CD4-positive, alpha-beta T cell treated with Interleukin-15 for 4 hours (primary cell): ENCODE data around the gene PPT1.
"Not testable (repeated sequence)": the region's sequence is repeated elsewhere in the genome, so short reads cannot be mapped to it uniquely, and the experiment has no call there.

ENCODE experiments used
- DNase-seq: peaks from one replicate; pipeline ENCODE4 v3.0.0-alpha.2; 2020; ENCODE audit warnings: low spot score

Gene PPT1

DNA sequence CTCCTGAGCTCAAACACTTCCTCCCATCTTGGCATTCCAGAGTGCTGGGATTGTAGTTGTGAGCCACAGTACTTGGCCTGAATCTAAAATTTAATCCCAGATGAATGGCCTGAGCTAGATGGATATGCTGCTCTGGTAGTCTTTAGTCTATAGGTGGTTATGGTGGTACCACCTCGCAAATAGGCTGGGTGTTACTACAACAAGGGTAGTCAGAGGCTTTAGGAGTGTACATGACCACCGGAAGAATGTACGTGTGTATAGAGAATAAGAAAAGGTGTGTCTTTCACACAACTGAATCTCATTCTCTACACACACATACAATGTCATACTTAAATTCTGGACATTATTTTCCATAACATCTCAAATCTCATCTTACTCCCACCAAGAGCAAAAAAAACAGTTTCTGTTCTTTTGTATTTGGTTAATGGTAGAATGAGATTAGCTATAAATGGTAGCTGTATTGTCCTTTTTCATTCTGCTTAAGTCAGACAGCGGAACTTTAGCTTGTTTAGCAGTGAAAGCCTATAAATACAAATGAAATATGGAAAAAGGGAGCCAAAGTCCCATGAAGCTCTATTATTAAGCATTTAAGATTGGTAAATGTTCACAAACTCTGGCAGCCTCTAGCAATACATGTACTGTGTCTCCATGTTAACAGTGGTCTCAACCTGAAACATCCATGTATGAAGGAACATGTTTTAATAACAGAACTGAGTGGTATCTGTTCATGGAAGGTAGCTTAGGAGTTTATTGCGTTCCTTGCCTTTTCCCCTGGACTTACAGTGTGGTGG is 40.3 kb downstream of the PPT1 start:
- no peak for DNase-seq

GRCh38 chr1:40053138-40053887 is 43.7 kb downstream of the PPT1 start:
- DNase-seq = no peak

DNA sequence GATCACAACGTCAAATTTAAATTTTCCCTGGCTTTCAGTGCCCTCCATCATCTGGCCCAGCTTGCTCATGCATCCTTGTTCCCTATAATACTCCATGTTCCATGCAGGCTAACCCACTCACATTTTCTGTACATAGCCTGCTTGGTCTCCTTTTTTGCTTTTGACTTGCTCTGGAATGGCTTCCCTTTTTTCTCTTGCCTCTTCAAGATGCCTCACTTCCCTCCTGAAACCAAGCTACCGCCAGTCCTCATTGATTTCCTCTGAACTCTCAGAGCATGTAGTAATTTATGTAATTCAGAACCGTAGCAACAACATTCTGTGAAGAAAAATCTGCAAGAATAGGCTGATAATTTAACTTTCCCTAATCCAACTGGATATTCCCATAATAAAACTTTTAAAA is 46.2 kb downstream of the PPT1 start:
- DNase-seq = no peak

DNA sequence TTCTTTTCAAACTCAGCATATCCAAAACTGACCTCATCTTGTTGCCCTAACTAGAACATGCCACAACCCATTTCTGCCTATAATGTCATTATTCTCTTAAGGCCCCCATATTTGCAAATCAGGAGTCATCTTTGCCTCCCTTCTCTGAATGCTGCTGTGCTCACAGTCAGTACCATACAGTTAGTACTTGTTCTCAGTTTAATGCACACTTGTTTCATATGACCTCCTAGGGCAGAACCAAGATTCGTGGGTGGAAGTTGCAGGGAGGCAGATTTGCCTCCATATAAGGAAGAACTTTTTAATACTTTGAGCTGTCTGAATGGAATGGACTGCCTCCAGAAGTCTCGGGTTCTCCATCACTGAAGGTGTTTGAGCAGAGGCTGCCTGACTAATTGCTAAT is 47.3 kb downstream of the PPT1 start:
- no peak for DNase-seq

- DNase-seq = no peak
Observed at GRCh38 chr1:40047769-40048168, 49.3 kb downstream of the PPT1 start.

DNA sequence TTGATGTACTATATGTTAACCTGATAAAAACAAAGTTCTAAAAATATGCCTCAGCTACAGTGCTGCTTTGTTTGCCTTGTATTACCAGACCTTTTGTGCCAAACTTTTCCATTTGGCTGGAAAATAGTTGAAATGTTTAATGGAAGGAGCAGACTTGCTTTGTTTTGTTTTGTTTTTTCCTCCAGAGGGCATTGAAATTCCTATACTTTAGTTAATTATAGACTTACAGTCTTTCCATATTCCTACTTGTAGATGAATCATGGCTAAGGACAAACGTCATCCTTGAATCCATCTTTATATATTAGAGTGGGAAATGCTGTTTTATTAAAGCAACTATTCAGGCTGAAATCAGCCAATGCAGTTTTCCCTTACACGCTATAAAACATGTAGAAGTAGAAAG is 49.8 kb downstream of the PPT1 start:
- no peak for DNase-seq

DNA sequence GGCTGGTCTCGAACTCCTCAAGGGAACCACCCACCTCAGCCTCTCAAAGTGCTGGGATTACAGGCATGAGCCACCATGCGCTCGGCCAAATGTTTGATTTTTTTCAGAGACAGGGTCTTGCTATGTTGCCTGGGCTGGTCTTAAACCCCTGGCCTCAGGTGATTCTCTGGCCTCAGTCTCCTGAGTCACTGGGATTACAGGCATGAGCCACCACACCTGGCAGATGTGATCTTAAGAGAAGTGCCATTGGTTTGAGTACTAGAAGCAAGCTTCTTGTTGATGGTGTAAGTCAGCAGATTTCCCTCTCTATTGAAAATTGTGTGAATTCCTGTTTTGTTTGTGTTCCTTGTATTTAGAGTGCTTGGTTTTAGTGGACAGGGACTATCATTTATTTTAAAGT is 51.3 kb downstream of the PPT1 start:
- no peak for DNase-seq

DNA sequence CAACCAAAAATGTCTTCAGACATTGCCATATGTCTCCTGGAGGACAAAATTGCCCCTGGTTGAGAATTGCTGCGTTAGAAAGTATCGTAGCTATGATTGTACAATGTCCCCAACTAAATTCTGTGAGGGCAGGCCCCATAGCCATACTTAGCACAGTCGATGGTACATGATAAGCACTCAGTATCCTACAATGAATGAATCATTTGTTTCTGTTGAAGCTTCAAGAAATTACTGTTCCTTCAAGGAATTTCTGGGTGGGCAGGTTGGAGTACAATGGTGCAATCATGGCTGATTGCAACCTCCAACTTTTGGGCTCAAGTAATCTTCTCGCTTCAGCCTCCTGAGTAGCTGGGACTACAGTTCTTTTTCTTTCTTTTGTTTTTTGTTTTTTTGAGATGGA is 51.9 kb downstream of the PPT1 start:
- no peak for DNase-seq

GRCh38 chr1:40044110-40044509 is 52.9 kb downstream of the PPT1 start:
- no peak for DNase-seq

GRCh38 chr1:40042341-40042740 is 54.7 kb downstream of the PPT1 start:
- no peak for DNase-seq

DNA sequence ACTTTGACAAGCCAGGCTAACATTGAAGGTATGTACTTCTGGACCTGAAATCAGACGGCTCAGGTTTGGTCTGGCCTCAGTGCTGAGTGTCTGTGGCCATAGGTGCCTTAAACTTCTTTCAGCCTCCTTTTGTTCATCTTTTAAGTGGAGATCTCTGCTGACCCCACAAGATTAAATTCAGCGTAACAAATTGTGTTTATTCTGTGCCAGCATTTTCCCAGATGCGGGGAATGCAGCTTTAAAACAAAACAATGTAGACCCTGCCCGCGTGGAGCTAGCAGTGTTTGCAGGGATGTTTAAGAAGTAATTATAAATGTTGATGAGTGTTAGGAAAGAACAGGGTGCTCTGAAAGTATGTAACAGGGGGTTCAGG is 55.6 kb downstream of the PPT1 start:
- no peak for DNase-seq

DNA sequence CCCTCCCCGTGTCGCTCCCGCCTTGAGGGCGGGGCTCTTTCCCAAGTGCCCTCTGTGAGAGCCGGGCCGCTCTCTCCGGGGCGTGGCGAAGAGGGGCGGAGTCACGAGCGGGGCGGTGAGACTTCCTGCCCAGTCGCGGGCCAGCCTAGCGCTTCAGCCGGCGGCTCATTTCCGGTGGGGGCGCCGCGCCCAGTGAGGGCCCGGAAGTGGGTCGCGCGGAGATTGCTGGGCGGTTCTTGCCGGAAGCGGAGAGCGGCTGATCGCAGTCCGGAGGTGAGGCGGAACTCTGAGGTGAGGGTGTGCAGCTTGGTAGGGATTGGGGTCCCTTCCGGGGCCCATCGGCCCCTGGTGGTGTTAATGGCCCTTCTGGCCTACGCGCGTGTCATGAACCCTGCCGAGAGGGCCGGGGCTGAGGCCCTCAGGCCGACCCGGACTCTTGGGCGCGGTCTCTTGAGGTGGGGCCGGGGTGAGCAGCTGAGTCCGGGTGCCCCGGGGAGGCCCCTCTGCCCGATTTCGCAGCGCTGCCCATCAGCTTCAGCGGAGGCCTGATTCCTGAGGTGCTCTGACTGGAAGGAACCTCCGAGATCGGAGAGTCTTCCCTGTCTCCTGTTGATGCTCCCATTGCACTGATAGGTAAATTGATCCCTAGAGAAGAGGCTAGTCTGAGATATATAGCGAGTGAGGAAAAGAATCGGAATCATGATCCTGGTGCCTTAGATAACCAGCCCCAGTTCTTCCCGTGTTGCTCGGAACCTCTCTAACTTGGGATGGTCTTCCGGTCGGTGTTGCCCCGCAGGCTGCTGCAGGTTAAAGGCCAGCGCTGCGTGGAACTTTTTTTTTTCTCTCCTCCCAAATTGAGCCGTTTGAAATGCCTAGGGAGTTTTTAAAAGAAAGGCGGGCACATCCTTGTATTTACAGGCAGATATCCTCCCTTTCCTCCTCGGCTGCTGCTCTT is 56.3 kb downstream of the PPT1 start, which contains the start of gene CAP1:
TSS of gene CAP1 (plus strand) at position 219 of the 955 bp plus-strand sequence. CDS start 18,618 bp downstream, outside the sequence.
- DNase-seq = peak; percentile 100

- peak; percentile 83 for DNase-seq
Observed at GRCh38 chr1:40039757-40040510, 57.1 kb downstream of the PPT1 start.

GRCh38 chr1:40039245-40039756 is 57.8 kb downstream of the PPT1 start:
- peak; percentile 45 for DNase-seq

DNA sequence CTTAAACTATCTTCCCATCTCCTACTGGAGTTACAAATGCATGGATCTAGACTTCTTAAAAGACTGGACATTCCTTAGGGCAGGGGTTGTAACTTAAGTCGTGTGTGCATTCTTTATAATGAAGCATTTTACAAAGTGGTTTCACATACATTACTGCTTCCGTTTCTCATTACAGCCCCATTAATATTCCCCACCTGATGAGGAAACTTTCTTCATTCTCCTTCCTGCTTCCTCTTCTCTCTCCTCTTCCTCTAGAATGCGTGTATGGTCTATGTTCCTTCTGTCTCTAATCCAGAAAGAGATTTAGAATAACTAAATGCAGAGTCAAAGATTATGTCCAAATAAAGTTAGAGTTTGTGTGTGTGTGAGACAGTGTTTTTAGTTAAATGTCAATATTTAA is 58.4 kb downstream of the PPT1 start:
- no peak for DNase-seq

GRCh38 chr1:40037254-40037653 is 59.8 kb downstream of the PPT1 start:
- not testable (repeated sequence) for DNase-seq

DNA sequence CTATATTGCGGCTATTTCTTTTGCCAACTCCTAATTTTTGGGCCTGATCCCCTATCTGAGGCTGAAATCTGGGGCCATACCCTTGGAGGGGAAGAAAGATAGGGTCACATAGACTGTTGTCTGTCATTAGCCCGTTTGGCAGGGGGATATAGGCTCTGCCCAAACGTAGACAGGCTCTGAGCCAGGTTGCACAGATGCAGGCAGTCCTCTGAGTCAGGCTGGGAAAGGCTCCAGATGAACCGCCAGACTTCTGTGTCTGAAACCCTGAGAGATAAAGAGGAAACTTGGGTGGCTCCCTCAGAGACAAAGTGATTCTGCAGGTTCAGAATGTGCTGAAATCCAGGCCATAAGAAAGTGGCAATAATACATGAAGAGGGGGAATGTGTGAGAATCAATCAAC is 60.5 kb downstream of the PPT1 start:
- DNase-seq = no peak

GRCh38 chr1:40034869-40035268 is 62.2 kb downstream of the PPT1 start:
- DNase-seq = no peak

GRCh38 chr1:40032240-40032891 is 64.7 kb downstream of the PPT1 start:
- peak; percentile 68 for DNase-seq

DNA sequence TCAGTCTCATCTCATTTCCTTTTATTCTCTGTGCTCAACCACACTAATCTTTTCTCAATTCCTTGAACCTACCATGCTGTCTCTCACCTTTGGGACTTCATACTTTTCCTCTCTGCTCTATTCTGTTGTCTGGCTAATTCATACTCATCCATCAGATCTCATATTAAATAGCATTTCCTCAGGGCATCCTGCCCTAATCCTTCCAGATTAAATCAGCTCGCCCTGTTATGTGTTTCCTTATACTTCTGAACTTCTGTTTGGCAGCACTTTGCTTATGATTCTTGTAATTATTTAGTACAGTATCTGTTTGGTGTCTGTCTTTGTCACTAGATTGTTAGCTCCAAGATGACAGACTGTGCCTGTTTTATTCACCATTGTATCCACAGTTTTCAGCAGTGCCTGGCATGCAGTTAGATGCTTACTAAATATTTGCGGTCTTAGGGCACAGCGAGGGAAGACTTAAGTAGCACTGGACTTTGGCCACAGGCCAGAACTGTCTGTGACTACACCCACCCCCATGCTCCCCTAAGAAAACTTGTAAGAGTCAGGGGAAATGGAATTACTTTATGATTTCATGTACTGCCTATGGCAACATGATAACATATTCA is 66.4 kb downstream of the PPT1 start:
- no peak for DNase-seq
